Testis (tissue), 3 donors: ENCODE data around the gene SLC38A10. TPM values are rescaled to one million over a fixed set of nuclear protein-coding genes. Genes with fewer than 3 reads are reported as not detected.

Experiments used
- DNase-seq: peaks from one replicate; pipeline ENCODE4 v3.0.0-alpha.2; 2019
- H3K27ac ChIP-seq, 2 donors: fragments of 200-600 bp; sonication (generic); one replicate each; pipeline ENCODE4 v1.5.1; 2019
- H3K27me3 ChIP-seq: fragments of 200-600 bp; sonication (generic); one replicate; pipeline ENCODE4 v1.5.1; 2019
- H3K36me3 ChIP-seq: fragments of 200-600 bp; sonication (generic); one replicate; pipeline ENCODE4 v1.5.1; 2017; ENCODE audit warnings: low read depth; ENCODE audit errors: missing control alignments
- H3K4me1 ChIP-seq: fragments of 200-600 bp; sonication (generic); one replicate; pipeline ENCODE4 v1.5.1; 2019
- H3K4me3 ChIP-seq, 2 donors: fragments of 200-600 bp; sonication (generic); one replicate each; pipeline ENCODE4 v1.5.1; 2017 to 2019
- H3K9me3 ChIP-seq: fragments of 200-600 bp; sonication (generic); one replicate; pipeline ENCODE4 v1.5.1; 2017
- POLR2A ChIP-seq: fragments of 450-650 bp; IDR thresholded peaks from one replicate; pipeline ENCODE4 v1.6.1; 2017; ENCODE audit warnings: antibody characterized with exemption, mild to moderate bottlenecking, moderate library complexity
- WGBS, 2 donors: methylation state at CpG; one replicate each; pipeline ENCODE4 v1.1.5; 2018; 5-methylcytosine and 5-hydroxymethylcytosine counted together
- intact Hi-C: fragments of 100-400 bp; cut with DNase I; formaldehyde crosslinking; loops from one replicate; pipeline ENCODE4 v1.15.1; 2023; ENCODE audit warnings: low total_unique reads
- polyA plus RNA-seq: library from polyadenylated mRNA; stranded (reverse); fragments of 350-450 nt; fragmentation: Illumina TruSeq; extraction: RNeasy Lipid Tissue Mini Kit (QIAGEN cat#74804); gene quantifications from one replicate; pipeline ENCODE4 v1.2.3, GENCODE V29; 2014; ENCODE audit warnings: low read depth, low replicate concordance; ENCODE audit not compliant: insufficient read depth
- total RNA-seq, 2 donors: library from RNA; depleted of rRNA; stranded (reverse); fragments of >200 nt; gene quantifications; one replicate each; pipeline ENCODE4 v1.2.3, GENCODE V29; 2016
- TF ChIP-seq, protein P1 (sequence below), 3 experiments: fragments of 450-650 bp in 2 of 3; fragments of 200-600 bp in 1 of 3; sonication (generic) in 1 of 3; IDR thresholded peaks; one replicate each; pipeline ENCODE4 v1.5.1; 2016 to 2019; ENCODE audit warnings: antibody characterized with exemption in 3 of 3, mild to moderate bottlenecking in 2 of 3, moderate library complexity in 1 of 3

SLC38A10 gene
- total and polyA plus RNA-seq, 3 donors from 2014 or later, result 77.1 to 150 (median 131) TPM

DNA sequence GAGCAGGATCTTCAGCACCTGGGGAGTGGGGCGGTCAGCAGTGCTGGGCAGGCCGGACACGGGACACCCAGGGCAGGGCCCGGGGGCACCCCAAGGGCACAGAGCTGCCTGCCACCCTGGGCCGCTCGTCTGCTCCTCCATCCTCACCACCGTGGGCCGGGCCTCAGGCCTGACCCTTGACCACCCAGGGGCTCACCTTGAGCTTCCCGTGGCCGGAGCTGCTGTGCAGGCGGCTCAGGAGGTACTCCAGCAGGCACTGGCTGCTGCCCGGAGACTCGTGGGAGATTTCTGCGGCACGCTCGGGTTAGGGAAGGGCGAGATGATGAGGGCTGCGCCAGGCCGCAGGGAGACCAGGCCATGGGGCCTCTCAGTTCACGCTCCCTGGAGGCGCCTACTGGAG is 58.3 kb downstream of the SLC38A10 start:
- peaks cover 23% of the 10 kb centered on the region for H3K4me1 ChIP-seq
- no peak overlapping the region for H3K27ac ChIP-seq
- H3K4me3 ChIP-seq, result no peak overlapping the region
- no peaks in the 10 kb centered on the region for H3K9me3 ChIP-seq
- TF ChIP-seq POLR2A, result no peak
- TF ChIP-seq, protein P1, sequence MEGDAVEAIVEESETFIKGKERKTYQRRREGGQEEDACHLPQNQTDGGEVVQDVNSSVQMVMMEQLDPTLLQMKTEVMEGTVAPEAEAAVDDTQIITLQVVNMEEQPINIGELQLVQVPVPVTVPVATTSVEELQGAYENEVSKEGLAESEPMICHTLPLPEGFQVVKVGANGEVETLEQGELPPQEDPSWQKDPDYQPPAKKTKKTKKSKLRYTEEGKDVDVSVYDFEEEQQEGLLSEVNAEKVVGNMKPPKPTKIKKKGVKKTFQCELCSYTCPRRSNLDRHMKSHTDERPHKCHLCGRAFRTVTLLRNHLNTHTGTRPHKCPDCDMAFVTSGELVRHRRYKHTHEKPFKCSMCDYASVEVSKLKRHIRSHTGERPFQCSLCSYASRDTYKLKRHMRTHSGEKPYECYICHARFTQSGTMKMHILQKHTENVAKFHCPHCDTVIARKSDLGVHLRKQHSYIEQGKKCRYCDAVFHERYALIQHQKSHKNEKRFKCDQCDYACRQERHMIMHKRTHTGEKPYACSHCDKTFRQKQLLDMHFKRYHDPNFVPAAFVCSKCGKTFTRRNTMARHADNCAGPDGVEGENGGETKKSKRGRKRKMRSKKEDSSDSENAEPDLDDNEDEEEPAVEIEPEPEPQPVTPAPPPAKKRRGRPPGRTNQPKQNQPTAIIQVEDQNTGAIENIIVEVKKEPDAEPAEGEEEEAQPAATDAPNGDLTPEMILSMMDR (IDR thresholded peaks at IDR 0.05), result no peak
- 93 to 94% methylated on average over 6 to 21 of the region's 21 CpGs for WGBS, 2 donors
- no peaks in the 10 kb centered on the region for H3K36me3 ChIP-seq
- H3K27me3 ChIP-seq, result no peaks in the 10 kb centered on the region
- intact Hi-C loops, result no loop called here
- DNase-seq, result no peak

DNA sequence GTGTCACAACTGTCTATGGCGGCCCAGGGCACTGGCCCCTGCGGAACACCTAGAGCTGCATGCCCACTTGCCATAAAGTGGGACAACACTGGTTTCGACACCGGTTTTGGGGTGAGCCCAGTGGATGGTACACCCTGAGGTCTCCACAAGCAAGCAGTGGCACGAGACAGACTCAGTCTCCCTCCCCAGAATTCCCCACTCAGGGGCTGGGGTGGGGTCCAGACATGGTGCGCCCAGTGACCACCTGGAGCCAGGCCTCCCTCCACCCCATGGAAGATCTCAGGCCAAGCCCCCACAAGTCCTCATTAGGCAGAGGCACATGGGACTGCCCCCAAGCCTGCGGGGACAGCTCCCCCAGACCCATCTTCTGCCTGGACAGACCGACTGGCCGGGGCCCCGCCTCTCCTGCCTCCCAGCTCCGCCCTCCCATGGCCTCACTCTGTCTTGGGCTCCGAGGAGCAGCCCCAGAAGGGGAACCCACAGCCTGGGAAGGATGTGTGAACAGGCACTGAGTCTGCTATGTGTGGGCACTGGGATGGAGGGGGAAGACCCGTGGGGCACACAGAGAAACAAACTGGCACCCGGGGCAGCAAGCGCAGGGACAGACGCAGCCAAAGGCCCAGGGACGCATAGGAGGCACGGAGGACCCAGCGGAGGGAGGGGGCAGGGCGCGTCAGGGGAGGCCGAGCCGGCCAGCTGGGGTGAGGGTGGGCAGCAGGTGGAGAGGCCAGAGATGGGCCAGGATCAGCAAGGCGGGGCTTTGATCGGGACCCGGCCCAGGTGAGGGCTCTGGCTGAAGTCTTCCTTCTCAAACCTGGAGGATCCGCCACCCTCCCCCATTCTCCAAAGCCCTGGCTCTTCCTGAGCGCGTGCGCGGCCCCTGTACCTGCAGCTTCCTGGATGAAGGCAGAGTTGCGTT is 59.0 kb downstream of the SLC38A10 start:
- no peak for DNase-seq
- intact Hi-C loops, result no loop called here
- Histone ChIP-seq H3K4me1 (peaks cover 23% of the 10 kb centered on the region), H3K27me3 (no peaks in the 10 kb centered on the region), H3K27ac (no peak overlapping the region), H3K4me3 (no peak overlapping the region), H3K9me3 (no peaks in the 10 kb centered on the region), H3K36me3 (no peaks in the 10 kb centered on the region)
- WGBS, 2 donors, result 90% methylated on average over 20 to 32 of the region's 32 CpGs
- TF ChIP-seq POLR2A, result no peak
- TF ChIP-seq, protein P1 (IDR thresholded peaks at IDR 0.05), result no peak

DNA sequence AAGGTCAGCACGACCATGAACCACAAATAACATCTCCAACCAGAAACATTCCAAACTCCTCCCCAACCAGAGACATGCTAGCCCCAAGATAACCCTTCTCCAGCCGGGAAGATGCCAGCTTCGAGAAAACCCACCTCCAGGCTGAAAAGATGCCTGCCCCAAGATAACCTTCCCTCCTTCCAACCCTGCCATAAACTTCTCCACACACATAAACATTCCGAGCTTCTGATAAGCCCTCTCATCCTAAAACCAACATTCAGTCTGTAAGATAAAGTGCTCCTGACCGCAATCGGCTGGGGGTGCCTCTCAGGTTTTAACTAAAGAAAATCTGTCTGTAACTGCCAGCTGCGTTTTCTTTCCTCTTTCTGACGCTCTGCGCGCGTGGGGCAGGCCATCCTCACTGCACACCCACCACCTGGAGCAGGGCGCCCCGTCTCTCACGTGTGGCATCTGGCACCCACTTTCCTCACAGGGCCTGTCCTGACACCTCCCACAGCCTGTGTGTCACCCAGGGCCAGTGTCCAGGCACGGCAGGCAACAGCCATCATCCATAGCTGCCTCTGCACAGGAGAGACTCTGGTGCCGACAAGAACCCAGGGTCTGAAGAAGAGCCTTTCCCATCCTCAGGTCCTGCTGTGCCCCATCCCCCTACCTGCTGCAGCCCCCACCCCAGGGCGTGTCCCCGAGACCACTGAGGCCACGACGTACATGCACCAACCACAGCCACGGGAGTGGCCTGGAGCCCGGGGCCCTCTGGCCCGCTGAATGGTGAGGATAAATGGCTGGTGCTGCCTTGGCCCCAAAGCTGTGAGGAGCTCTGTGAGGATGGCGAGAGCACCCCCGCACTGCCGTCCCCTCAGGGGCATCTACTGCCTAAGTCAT is 59.9 kb downstream of the SLC38A10 start:
- TF ChIP-seq, protein P1 (IDR thresholded peaks at IDR 0.05), result no peak
- TF ChIP-seq POLR2A, result no peak
- no peak overlapping the region for H3K27ac ChIP-seq
- H3K36me3 ChIP-seq, result no peaks in the 10 kb centered on the region
- H3K27me3 ChIP-seq, result no peaks in the 10 kb centered on the region
- no peak overlapping the region for H3K4me3 ChIP-seq
- no peaks in the 10 kb centered on the region for H3K9me3 ChIP-seq
- peaks cover 19% of the 10 kb centered on the region for H3K4me1 ChIP-seq
- no peak for DNase-seq
- 78 to 80% methylated on average over 16 to 25 of the region's 26 CpGs for WGBS, 2 donors
- intact Hi-C loops, result no loop called here

DNA sequence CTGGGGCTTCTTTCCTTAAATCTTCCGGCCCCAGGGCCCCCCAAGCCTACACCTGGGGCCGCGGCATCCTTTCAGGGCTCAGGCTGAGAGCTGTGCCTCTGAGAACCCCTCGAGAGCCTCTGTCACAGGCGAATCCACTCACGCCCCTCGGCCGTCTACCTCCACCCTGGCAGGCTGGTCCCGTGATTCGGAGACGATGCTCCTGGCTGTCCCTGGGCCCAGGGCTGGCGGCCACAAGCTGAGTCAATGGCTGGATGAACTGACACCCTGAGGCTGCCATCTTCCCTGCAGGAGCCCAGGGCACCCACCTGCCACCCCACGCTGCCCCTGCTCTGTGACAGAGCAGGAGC is 60.6 kb downstream of the SLC38A10 start:
- no peak for TF ChIP-seq POLR2A
- TF ChIP-seq, protein P1 (IDR thresholded peaks at IDR 0.05), result no peak
- 93% methylated on average over 10 of the region's 13 CpGs; no CpG with 5 or more reads in 1 of the 2 donors for WGBS, 2 donors
- Histone ChIP-seq H3K4me1 (peaks cover 12% of the 10 kb centered on the region), H3K36me3 (no peaks in the 10 kb centered on the region), H3K27ac (no peak overlapping the region), H3K27me3 (no peaks in the 10 kb centered on the region), H3K9me3 (no peaks in the 10 kb centered on the region), H3K4me3 (no peak overlapping the region)
- no peak for DNase-seq
- intact Hi-C loops, result no loop called here
